ENCODE results near the gene LSM14B.

DNA sequence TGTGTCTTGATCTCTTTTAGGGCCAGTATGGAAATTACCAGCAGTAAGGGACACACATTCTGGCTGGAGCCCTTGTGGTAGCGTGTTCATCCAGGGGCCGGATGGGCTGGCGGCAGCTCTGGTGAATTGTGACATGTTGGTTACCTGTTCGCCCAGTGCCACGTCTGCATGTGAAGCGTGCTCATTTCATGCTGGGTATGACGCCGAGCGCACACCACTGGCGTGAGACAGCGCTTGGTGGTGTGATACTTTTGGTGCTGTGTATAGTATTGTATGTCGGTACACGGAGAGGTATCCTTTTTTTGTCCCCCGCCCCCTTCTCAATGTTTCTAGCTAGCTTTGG is 56.9 kb downstream of the LSM14B start:
- TF ChIP-seq, protein P1, sequence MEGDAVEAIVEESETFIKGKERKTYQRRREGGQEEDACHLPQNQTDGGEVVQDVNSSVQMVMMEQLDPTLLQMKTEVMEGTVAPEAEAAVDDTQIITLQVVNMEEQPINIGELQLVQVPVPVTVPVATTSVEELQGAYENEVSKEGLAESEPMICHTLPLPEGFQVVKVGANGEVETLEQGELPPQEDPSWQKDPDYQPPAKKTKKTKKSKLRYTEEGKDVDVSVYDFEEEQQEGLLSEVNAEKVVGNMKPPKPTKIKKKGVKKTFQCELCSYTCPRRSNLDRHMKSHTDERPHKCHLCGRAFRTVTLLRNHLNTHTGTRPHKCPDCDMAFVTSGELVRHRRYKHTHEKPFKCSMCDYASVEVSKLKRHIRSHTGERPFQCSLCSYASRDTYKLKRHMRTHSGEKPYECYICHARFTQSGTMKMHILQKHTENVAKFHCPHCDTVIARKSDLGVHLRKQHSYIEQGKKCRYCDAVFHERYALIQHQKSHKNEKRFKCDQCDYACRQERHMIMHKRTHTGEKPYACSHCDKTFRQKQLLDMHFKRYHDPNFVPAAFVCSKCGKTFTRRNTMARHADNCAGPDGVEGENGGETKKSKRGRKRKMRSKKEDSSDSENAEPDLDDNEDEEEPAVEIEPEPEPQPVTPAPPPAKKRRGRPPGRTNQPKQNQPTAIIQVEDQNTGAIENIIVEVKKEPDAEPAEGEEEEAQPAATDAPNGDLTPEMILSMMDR (IDR thresholded peaks at IDR 0.05) = no peak
- TF ChIP-seq POLR2A (IDR thresholded peaks at IDR 0.05) = no peak

Measured in testis (tissue), 2 donors.